ENCODE results near the gene SUSD6. TPM values are rescaled to one million over a fixed set of nuclear protein-coding genes. Genes with fewer than 3 reads are reported as not detected.

SUSD6 gene
- total and polyA plus RNA-seq, 9 of the 15 experiments (the other 6 are each of a cell fraction or from before 2014, with no cell fraction given): 2.9 to 20.7 (median 5.6) TPM

DNA sequence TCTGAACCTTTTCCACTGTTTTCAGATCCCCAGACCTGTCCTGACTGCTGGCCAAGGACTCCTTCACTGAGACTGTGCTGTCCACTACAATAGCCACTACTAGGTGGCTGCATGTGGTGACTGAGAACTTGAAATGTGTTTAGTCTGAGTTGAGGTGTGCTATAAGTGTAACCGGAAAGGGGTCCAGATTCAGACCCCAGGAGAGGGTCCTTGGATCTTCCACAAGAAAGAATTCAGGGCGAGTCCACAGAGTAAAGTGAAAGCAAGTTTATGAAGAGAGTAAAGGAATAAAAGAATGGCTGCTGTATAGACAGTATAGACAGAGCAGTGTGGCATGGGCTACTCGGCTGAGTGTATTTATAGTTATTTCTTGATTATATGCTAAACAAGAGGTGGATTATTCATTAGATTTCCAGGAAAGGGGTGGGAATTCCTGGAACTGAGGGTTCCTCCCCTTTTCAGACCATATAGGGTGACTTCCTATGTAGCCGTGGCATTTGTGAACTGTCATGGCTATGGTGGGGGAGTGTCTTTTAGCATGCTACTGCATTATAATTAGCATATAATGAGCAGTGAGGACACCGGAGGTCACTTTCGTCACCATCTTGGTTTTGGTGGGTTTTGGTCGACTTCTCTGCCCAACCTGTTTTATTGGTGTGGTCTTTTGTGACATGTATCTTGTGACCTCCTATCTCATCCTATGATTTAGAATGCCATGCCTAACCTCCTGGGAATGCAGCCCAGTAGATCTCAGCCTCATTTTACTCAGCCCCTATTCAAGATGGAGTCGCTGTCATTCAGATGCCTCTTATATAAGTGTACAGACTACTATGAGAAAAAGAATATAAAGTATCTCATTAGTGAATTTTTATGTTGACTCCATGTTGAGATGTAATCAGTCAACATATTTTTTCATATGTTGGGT is 85.5 kb downstream of the SUSD6 start (continued):
- TF ChIP-seq, protein P1, sequence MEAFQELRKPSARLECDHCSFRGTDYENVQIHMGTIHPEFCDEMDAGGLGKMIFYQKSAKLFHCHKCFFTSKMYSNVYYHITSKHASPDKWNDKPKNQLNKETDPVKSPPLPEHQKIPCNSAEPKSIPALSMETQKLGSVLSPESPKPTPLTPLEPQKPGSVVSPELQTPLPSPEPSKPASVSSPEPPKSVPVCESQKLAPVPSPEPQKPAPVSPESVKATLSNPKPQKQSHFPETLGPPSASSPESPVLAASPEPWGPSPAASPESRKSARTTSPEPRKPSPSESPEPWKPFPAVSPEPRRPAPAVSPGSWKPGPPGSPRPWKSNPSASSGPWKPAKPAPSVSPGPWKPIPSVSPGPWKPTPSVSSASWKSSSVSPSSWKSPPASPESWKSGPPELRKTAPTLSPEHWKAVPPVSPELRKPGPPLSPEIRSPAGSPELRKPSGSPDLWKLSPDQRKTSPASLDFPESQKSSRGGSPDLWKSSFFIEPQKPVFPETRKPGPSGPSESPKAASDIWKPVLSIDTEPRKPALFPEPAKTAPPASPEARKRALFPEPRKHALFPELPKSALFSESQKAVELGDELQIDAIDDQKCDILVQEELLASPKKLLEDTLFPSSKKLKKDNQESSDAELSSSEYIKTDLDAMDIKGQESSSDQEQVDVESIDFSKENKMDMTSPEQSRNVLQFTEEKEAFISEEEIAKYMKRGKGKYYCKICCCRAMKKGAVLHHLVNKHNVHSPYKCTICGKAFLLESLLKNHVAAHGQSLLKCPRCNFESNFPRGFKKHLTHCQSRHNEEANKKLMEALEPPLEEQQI (IDR thresholded peaks at IDR 0.05): no peak
- no peak for TF ChIP-seq ZFX (CRISPR knock-in tag; IDR thresholded peaks at IDR 0.05)
- TF ChIP-seq SNIP1 (IDR thresholded peaks at IDR 0.05; ENCODE audit: low read depth): no peak
- no peak for TF ChIP-seq EZH2 (IDR thresholded peaks at IDR 0.05; ENCODE audit: borderline replicate concordance, low read depth, low read length)
- TF ChIP-seq, protein P2, sequence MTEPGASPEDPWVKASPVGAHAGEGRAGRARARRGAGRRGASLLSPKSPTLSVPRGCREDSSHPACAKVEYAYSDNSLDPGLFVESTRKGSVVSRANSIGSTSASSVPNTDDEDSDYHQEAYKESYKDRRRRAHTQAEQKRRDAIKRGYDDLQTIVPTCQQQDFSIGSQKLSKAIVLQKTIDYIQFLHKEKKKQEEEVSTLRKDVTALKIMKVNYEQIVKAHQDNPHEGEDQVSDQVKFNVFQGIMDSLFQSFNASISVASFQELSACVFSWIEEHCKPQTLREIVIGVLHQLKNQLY (CRISPR knock-in tag; conservative IDR thresholded peaks at IDR 0.05): no peak
- TF ChIP-seq, protein P3, sequence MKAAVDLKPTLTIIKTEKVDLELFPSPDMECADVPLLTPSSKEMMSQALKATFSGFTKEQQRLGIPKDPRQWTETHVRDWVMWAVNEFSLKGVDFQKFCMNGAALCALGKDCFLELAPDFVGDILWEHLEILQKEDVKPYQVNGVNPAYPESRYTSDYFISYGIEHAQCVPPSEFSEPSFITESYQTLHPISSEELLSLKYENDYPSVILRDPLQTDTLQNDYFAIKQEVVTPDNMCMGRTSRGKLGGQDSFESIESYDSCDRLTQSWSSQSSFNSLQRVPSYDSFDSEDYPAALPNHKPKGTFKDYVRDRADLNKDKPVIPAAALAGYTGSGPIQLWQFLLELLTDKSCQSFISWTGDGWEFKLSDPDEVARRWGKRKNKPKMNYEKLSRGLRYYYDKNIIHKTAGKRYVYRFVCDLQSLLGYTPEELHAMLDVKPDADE (conservative IDR thresholded peaks at IDR 0.05; ENCODE audit: control insufficient read depth, low read depth, low read length): no peak
- no peak for TF ChIP-seq HNRNPLL (IDR thresholded peaks at IDR 0.05; ENCODE audit: low read depth, low read length, poor library complexity, severe bottlenecking)
- TF ChIP-seq L3MBTL2 (IDR thresholded peaks at IDR 0.05): peak; percentile 57; the same call in 1 of the 2 replicates
- no peak for TF ChIP-seq PYGO2 (tag; IDR thresholded peaks at IDR 0.05)
- TF ChIP-seq CBX8 (IDR thresholded peaks at IDR 0.05; ENCODE audit: borderline replicate concordance, extremely low read depth, low read depth, low read length, poor library complexity, severe bottlenecking): no peak
- TF ChIP-seq, protein P4, sequence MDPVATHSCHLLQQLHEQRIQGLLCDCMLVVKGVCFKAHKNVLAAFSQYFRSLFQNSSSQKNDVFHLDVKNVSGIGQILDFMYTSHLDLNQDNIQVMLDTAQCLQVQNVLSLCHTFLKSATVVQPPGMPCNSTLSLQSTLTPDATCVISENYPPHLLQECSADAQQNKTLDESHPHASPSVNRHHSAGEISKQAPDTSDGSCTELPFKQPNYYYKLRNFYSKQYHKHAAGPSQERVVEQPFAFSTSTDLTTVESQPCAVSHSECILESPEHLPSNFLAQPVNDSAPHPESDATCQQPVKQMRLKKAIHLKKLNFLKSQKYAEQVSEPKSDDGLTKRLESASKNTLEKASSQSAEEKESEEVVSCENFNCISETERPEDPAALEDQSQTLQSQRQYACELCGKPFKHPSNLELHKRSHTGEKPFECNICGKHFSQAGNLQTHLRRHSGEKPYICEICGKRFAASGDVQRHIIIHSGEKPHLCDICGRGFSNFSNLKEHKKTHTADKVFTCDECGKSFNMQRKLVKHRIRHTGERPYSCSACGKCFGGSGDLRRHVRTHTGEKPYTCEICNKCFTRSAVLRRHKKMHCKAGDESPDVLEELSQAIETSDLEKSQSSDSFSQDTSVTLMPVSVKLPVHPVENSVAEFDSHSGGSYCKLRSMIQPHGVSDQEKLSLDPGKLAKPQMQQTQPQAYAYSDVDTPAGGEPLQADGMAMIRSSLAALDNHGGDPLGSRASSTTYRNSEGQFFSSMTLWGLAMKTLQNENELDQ (CRISPR knock-in tag; IDR thresholded peaks at IDR 0.05; ENCODE audit: borderline replicate concordance): no peak
- TF ChIP-seq, protein P5, sequence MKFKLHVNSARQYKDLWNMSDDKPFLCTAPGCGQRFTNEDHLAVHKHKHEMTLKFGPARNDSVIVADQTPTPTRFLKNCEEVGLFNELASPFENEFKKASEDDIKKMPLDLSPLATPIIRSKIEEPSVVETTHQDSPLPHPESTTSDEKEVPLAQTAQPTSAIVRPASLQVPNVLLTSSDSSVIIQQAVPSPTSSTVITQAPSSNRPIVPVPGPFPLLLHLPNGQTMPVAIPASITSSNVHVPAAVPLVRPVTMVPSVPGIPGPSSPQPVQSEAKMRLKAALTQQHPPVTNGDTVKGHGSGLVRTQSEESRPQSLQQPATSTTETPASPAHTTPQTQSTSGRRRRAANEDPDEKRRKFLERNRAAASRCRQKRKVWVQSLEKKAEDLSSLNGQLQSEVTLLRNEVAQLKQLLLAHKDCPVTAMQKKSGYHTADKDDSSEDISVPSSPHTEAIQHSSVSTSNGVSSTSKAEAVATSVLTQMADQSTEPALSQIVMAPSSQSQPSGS (CRISPR knock-in tag; IDR thresholded peaks at IDR 0.05): no peak
- TF ChIP-seq ZSCAN32 (CRISPR knock-in tag; IDR thresholded peaks at IDR 0.05): no peak
- no peak for TF ChIP-seq TAF9B (IDR thresholded peaks at IDR 0.05; ENCODE audit: partially characterized antibody)
- TF ChIP-seq, protein P6, sequence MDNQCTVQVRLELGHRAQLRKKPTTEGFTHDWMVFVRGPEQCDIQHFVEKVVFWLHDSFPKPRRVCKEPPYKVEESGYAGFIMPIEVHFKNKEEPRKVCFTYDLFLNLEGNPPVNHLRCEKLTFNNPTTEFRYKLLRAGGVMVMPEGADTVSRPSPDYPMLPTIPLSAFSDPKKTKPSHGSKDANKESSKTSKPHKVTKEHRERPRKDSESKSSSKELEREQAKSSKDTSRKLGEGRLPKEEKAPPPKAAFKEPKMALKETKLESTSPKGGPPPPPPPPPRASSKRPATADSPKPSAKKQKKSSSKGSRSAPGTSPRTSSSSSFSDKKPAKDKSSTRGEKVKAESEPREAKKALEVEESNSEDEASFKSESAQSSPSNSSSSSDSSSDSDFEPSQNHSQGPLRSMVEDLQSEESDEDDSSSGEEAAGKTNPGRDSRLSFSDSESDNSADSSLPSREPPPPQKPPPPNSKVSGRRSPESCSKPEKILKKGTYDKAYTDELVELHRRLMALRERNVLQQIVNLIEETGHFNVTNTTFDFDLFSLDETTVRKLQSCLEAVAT (IDR thresholded peaks at IDR 0.05): peak; percentile 91 to 94
